Liver (tissue), 9 donors: ENCODE results near the gene MAN2A2. TPM values are rescaled to one million over a fixed set of nuclear protein-coding genes. Genes with fewer than 3 reads are reported as not detected.

Source experiments
- DNase-seq: peaks from one replicate; pipeline ENCODE4 v3.0.0-alpha.2; 2017; ENCODE audit warnings: low spot score
- H3K27ac ChIP-seq, 2 donors: one replicate each; pipeline ENCODE4 v1.7.0; 2013; ENCODE audit warnings: inconsistent platforms in 2 of 2, low read length in 2 of 2, control low read depth in 1 of 2, low read depth in 1 of 2, mild to moderate bottlenecking in 1 of 2
- H3K27me3 ChIP-seq, 4 donors: one replicate each; pipeline versions ENCODE4 v1.6.1 to v1.7.0; 2013; ENCODE audit warnings: low read length in 3 of 4, inconsistent platforms in 1 of 4, mild to moderate bottlenecking in 1 of 4, moderate library complexity in 1 of 4; ENCODE audit not compliant: control insufficient read depth in 4 of 4, insufficient read depth in 4 of 4
- H3K36me3 ChIP-seq, 4 donors: one replicate each; pipeline versions ENCODE4 v1.6.1 to v1.7.0; 2013; ENCODE audit warnings: low read length in 3 of 4, mild to moderate bottlenecking in 3 of 4, low read depth in 1 of 4, moderate library complexity in 1 of 4; ENCODE audit not compliant: control insufficient read depth in 4 of 4, insufficient read depth in 3 of 4
- H3K4me1 ChIP-seq, 4 donors: one replicate each; pipeline versions ENCODE4 v1.6.1 to v1.7.0; 2013; ENCODE audit warnings: low read length in 3 of 4, mild to moderate bottlenecking in 3 of 4, moderate library complexity in 1 of 4; ENCODE audit not compliant: control insufficient read depth in 4 of 4, insufficient read depth in 4 of 4
- H3K4me3 ChIP-seq, 3 donors: one replicate each; pipeline versions ENCODE4 v1.6.1 to v1.7.0; 2013; ENCODE audit warnings: low read length in 3 of 3, control low read depth in 1 of 3, low read depth in 1 of 3, mild to moderate bottlenecking in 1 of 3
- H3K9ac ChIP-seq, 2 donors: one replicate each; pipeline ENCODE4 v1.7.0; 2013; ENCODE audit warnings: low read length in 2 of 2, mild to moderate bottlenecking in 2 of 2, moderate library complexity in 2 of 2, control low read depth in 1 of 2, low read depth in 1 of 2
- H3K9me3 ChIP-seq, 4 donors: one replicate each; pipeline versions ENCODE4 v1.6.1 to v1.7.0; 2013; ENCODE audit warnings: low read length in 3 of 4; ENCODE audit not compliant: control insufficient read depth in 4 of 4
- ATF3 ChIP-seq: IDR thresholded peaks from 2 replicates; pipeline ENCODE4 v1.6.1; 2016; ENCODE audit warnings: antibody characterized with exemption
- CTCF ChIP-seq: fragments of 150-350 bp; IDR thresholded peaks from 2 replicates; pipeline ENCODE4 v1.5.1; 2017; ENCODE audit warnings: improper control_type of control experiment, low read depth, low read length; ENCODE audit not compliant: missing input control
- EGR1 ChIP-seq, 2 donors: IDR thresholded peaks; 2 replicates each; pipeline ENCODE4 v1.6.1; 2016 to 2018; ENCODE audit warnings: antibody characterized with exemption in 2 of 2, low read depth in 2 of 2
- FOXA1 ChIP-seq: IDR thresholded peaks from 2 replicates; pipeline ENCODE4 v1.6.1; 2016; ENCODE audit warnings: antibody characterized with exemption
- FOXA2 ChIP-seq: IDR thresholded peaks from 2 replicates; pipeline ENCODE4 v1.6.1; 2016; ENCODE audit warnings: antibody characterized with exemption
- GABPA ChIP-seq, 2 donors: IDR thresholded peaks in 1 of 2; conservative IDR thresholded peaks in 1 of 2; 2 replicates each; pipeline ENCODE4 v1.6.1; 2016; ENCODE audit warnings: antibody characterized with exemption in 2 of 2, mild to moderate bottlenecking in 1 of 2, moderate library complexity in 1 of 2
- HNF4A ChIP-seq, 2 donors: conservative IDR thresholded peaks; 2 replicates each; pipeline ENCODE4 v1.6.1; 2016; ENCODE audit warnings: antibody characterized with exemption in 2 of 2, mild to moderate bottlenecking in 2 of 2
- HNF4G ChIP-seq: IDR thresholded peaks from 2 replicates; pipeline ENCODE4 v1.6.1; 2016; ENCODE audit warnings: antibody characterized with exemption
- JUND ChIP-seq, 2 donors: IDR thresholded peaks; 2 replicates each; pipeline ENCODE4 v1.6.1; 2016; ENCODE audit warnings: antibody characterized with exemption in 2 of 2
- MAX ChIP-seq: IDR thresholded peaks from 2 replicates; pipeline ENCODE4 v1.6.1; 2016; ENCODE audit warnings: antibody characterized with exemption
- NR2F2 ChIP-seq: IDR thresholded peaks from 2 replicates; pipeline ENCODE4 v1.6.1; 2016; ENCODE audit warnings: antibody characterized with exemption
- RAD21 ChIP-seq, 2 donors: IDR thresholded peaks; 2 replicates each; pipeline ENCODE4 v1.6.1; 2016; ENCODE audit warnings: antibody characterized with exemption in 2 of 2, mild to moderate bottlenecking in 2 of 2
- REST ChIP-seq: IDR thresholded peaks from 2 replicates; pipeline ENCODE4 v1.6.1; 2016; ENCODE audit warnings: antibody characterized with exemption, mild to moderate bottlenecking
- RXRA ChIP-seq, 2 donors: IDR thresholded peaks; 2 replicates each; pipeline ENCODE4 v1.6.1; 2017 to 2018; ENCODE audit warnings: antibody characterized with exemption in 2 of 2, mild to moderate bottlenecking in 1 of 2
- SP1 ChIP-seq: IDR thresholded peaks from 2 replicates; pipeline ENCODE4 v1.6.1; 2018; ENCODE audit warnings: antibody characterized with exemption, mild to moderate bottlenecking
- TAF1 ChIP-seq: conservative IDR thresholded peaks from 2 replicates; pipeline ENCODE4 v1.6.1; 2016; ENCODE audit warnings: antibody characterized with exemption, mild to moderate bottlenecking
- YY1 ChIP-seq: IDR thresholded peaks from 2 replicates; pipeline ENCODE4 v1.6.1; 2016; ENCODE audit warnings: antibody characterized with exemption, mild to moderate bottlenecking
- ZBTB33 ChIP-seq: IDR thresholded peaks from 2 replicates; pipeline ENCODE4 v1.6.1; 2016; ENCODE audit warnings: antibody characterized with exemption
- WGBS: extraction: QIAGEN DNeasy Blood & Tissue Kit; methylation state at CpG from one replicate; pipeline ENCODE4 v1.1.7; 2013; 5-methylcytosine and 5-hydroxymethylcytosine counted together
- polyA plus RNA-seq, 2 donors: library from polyadenylated mRNA; stranded (reverse) in 1 of 2; unstranded in 1 of 2; fragments of 200-250 nt in 1 of 2; fragments of >200 nt in 1 of 2; fragmentation: Nextera tagmentation in 1 of 2; extraction: Ambion mirVana in 1 of 2; gene quantifications; one replicate each; pipeline versions ENCODE4 v1.2.1 to v1.2.3, GENCODE V29; 2013 to 2015
- total RNA-seq, 2 donors: library from RNA; depleted of rRNA; stranded (reverse); fragments of >200 nt; gene quantifications; one replicate each; pipeline ENCODE4 v1.2.3, GENCODE V29; 2014
- donor health status: healthy.
- donor health status: healthy.
- donor health status: healthy.
- donor health status: healthy.
- donor health status: healthy.

The MAN2A2 gene
- total and polyA plus RNA-seq, 4 donors = 17.3 to 111 (median 50.9) TPM

GRCh38 chr15:90959028-90959595 lies 56.0 kb downstream of the MAN2A2 start:
- Histone ChIP-seq H3K4me3 (no peak overlapping the region), H3K4me1 (peaks cover 7 to 24% (median 16%) of the 10 kb centered on the region in 4 donors), H3K9me3 (no peaks in the 10 kb centered on the region), H3K27me3 (no peaks in the 10 kb centered on the region), H3K27ac (no peak overlapping the region), H3K9ac (no peak overlapping the region), H3K36me3 (peaks cover 2 to 27% (median 9%) of the 10 kb centered on the region in 4 donors)
- 92% methylated on average over 8 of the region's 8 CpGs for WGBS
- no peak for DNase-seq
- TF ChIP-seq REST (no peak), FOXA2 (no peak), YY1 (no peak), RXRA (IDR thresholded peaks at IDR 0.05) (no peak), GABPA (IDR thresholded peaks at IDR 0.05 in 1 of 2, conservative IDR thresholded peaks at IDR 0.05 in 1 of 2) (no peak), HNF4G (no peak), MAX (no peak), EGR1 (IDR thresholded peaks at IDR 0.05; ENCODE audit: low read depth in 2 of 2) (no peak), NR2F2 (no peak), ZBTB33 (no peak), TAF1 (no peak), FOXA1 (no peak), CTCF (no peak), HNF4A (conservative IDR thresholded peaks at IDR 0.05) (no peak), JUND (IDR thresholded peaks at IDR 0.05) (no peak), RAD21 (IDR thresholded peaks at IDR 0.05) (no peak), ATF3 (no peak), SP1 (no peak)
